GM23248 (cell line): ENCODE results near the gene B9D1. TPM values are rescaled to one million over a fixed set of nuclear protein-coding genes. Genes with fewer than 3 reads are reported as not detected.

Experiments
- DNase-seq: peaks from one replicate; pipeline ENCODE4 v3.0.0-alpha.2; 2015
- H2AFZ ChIP-seq: fragments of 200-600 bp; sonication (generic); 2 replicates; pipeline ENCODE4 v1.6.1; 2016; ENCODE audit warnings: antibody characterized with exemption
- H3F3A ChIP-seq: fragments of 200-600 bp; sonication (generic); 2 replicates; pipeline ENCODE4 v1.6.1; 2016; ENCODE audit warnings: mild to moderate bottlenecking, antibody characterized with exemption, mixed run types; ENCODE audit not compliant: insufficient read depth
- H3K27ac ChIP-seq: fragments of 200-600 bp; sonication (generic); 2 replicates; pipeline ENCODE4 v1.5.1; 2016; ENCODE audit warnings: mild to moderate bottlenecking
- H3K27me3 ChIP-seq: fragments of 200-600 bp; sonication (generic); replicated peaks from 2 replicates; pipeline ENCODE4 v1.6.1; 2016; ENCODE audit warnings: mild to moderate bottlenecking; ENCODE audit not compliant: insufficient read depth
- H3K36me3 ChIP-seq: fragments of 200-600 bp; sonication (generic); 2 replicates; pipeline ENCODE4 v1.6.1; 2016; ENCODE audit warnings: low read depth, mild to moderate bottlenecking
- H3K4me1 ChIP-seq: fragments of 200-600 bp; sonication (generic); 2 replicates; pipeline ENCODE4 v1.6.1; 2016; ENCODE audit warnings: mild to moderate bottlenecking; ENCODE audit not compliant: insufficient read depth
- H3K4me2 ChIP-seq: fragments of 200-600 bp; sonication (generic); one replicate; pipeline ENCODE4 v1.6.1; 2016; ENCODE audit warnings: mild to moderate bottlenecking; ENCODE audit not compliant: unreplicated experiment
- H3K4me3 ChIP-seq: fragments of 200-600 bp; sonication (generic); 2 replicates; pipeline ENCODE4 v1.5.1; 2016; ENCODE audit warnings: mild to moderate bottlenecking
- H3K79me2 ChIP-seq: fragments of 200-600 bp; sonication (generic); 2 replicates; pipeline ENCODE4 v1.6.1; 2016; ENCODE audit warnings: mild to moderate bottlenecking; ENCODE audit not compliant: insufficient read depth
- H3K9ac ChIP-seq: fragments of 200-600 bp; sonication (generic); 2 replicates; pipeline ENCODE4 v1.6.1; 2016; ENCODE audit warnings: mild to moderate bottlenecking
- H3K9me2 ChIP-seq: fragments of 200-600 bp; sonication (generic); 2 replicates; pipeline ENCODE4 v1.6.1; 2016; ENCODE audit warnings: mixed run types, mild to moderate bottlenecking, moderate library complexity; ENCODE audit not compliant: insufficient read depth
- H3K9me3 ChIP-seq: fragments of 200-600 bp; sonication (generic); one replicate; pipeline ENCODE4 v1.6.1; 2017; ENCODE audit warnings: low read depth
- H4K20me1 ChIP-seq: fragments of 200-600 bp; sonication (generic); 2 replicates; pipeline ENCODE4 v1.6.0; 2016; ENCODE audit not compliant: insufficient read depth
- EZH2 ChIP-seq: fragments of 200-600 bp; sonication (generic); IDR thresholded peaks from 2 replicates; pipeline ENCODE4 v1.6.1; 2018; ENCODE audit warnings: antibody characterized with exemption, mild to moderate bottlenecking; ENCODE audit not compliant: insufficient read depth, poor library complexity, severe bottlenecking
- EZH2phosphoT487 ChIP-seq: fragments of 200-600 bp; sonication (generic); IDR thresholded peaks from 2 replicates; pipeline ENCODE4 v1.6.1; 2018; ENCODE audit warnings: antibody characterized with exemption, moderate library complexity, mild to moderate bottlenecking, low read depth; ENCODE audit not compliant: insufficient read depth
- WGBS, 2 experiments: methylation state at CpG; one replicate each; pipeline ENCODE4 v1.1.6; 2015 to 2017; ENCODE audit warnings: low lambda C conversion rate in 2 of 2, low coverage in 1 of 2; ENCODE audit errors: missing lambda C conversion rate in 2 of 2; 5-methylcytosine and 5-hydroxymethylcytosine counted together
- in situ Hi-C: fragments of 300-500 bp; cut with MboI; formaldehyde crosslinking; loops from 2 replicates; pipeline ENCODE4 v1.15.0; 2020
- polyA plus RNA-seq: library from polyadenylated mRNA; unstranded; fragments of >200 nt; fragmentation: Nextera tagmentation; extraction: Ambion mirVana; gene quantifications from 2 replicates; pipeline ENCODE4 v1.2.1, GENCODE V29; 2016
- total RNA-seq: library from RNA; depleted of rRNA; stranded (reverse); fragments of >200 nt; shearing (Covaris generic); gene quantifications from 2 replicates; pipeline ENCODE4 v1.2.3, GENCODE V29; 2014

B9D1 gene
- total and polyA plus RNA-seq, 2 experiments from 2014 or later, result 15.5 to 24.4 TPM

GRCh38 chr17:19311016-19311415 is 51.5 kb downstream of the B9D1 start:
- Histone ChIP-seq H3K27me3 (no peaks in the 10 kb centered on the region), H3K4me2 (no peak overlapping the region), H3F3A (no peaks in the 10 kb centered on the region; the same call in 1 of the 2 replicates), H2AFZ (no peak overlapping the region), H3K4me3 (no peak overlapping the region), H3K9me3 (no peaks in the 10 kb centered on the region), H3K9ac (no peak overlapping the region), H3K9me2 (no peaks in the 10 kb centered on the region), H3K27ac (no peak overlapping the region), H3K79me2 (peaks cover 24% of the 10 kb centered on the region), H3K4me1 (peaks cover 8% of the 10 kb centered on the region), H4K20me1 (no peaks in the 10 kb centered on the region), H3K36me3 (peaks cover 10% of the 10 kb centered on the region; the same call in 1 of the 2 replicates)
- in situ Hi-C loops, result no loop called here
- no peak for DNase-seq
- WGBS, 2 experiments, result 99% methylated on average over 5 of the region's 5 CpGs
- no peak for TF ChIP-seq EZH2

DNA sequence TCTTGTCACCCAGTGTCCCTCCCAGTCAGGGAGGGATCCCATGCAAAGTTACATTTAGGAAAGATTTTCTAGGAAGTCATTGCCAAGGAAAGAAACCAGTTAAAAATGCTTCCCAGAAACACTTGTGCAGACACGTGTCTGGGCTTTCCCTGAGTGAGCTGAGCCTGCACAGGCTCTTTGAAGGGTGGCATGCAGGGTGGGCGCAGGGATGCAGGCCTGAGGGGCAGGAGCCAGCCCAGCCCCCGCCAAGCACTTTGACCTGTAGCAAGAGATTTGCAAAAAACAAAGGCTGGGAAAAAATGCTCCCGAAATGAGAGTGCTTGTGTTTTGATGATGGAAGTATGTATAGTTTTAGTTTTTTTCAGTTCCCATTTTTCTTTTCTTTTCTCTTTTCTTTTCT is 52.4 kb downstream of the B9D1 start:
- Histone ChIP-seq H3K27ac (no peak overlapping the region), H4K20me1 (no peaks in the 10 kb centered on the region), H3K4me3 (no peak overlapping the region), H3F3A (no peaks in the 10 kb centered on the region; the same call in 1 of the 2 replicates), H3K36me3 (peaks cover 6% of the 10 kb centered on the region; the same call in 1 of the 2 replicates), H3K4me1 (peaks cover 8% of the 10 kb centered on the region), H3K9ac (no peak overlapping the region), H3K27me3 (no peaks in the 10 kb centered on the region), H2AFZ (no peak overlapping the region), H3K79me2 (peaks cover 32% of the 10 kb centered on the region), H3K9me2 (no peaks in the 10 kb centered on the region), H3K4me2 (no peak overlapping the region), H3K9me3 (no peaks in the 10 kb centered on the region)
- no peak for TF ChIP-seq EZH2phosphoT487
- TF ChIP-seq EZH2, result no peak
- in situ Hi-C loops, result no loop called here
- 73 to 85% methylated on average over 4 of the region's 4 CpGs for WGBS, 2 experiments
- no peak for DNase-seq

- peaks cover 32% of the 10 kb centered on the region for H3K79me2 ChIP-seq
- peaks cover 6% of the 10 kb centered on the region; the same call in 1 of the 2 replicates for H3K36me3 ChIP-seq
- H3K9me2 ChIP-seq, result no peaks in the 10 kb centered on the region
- H3K9ac ChIP-seq, result no peak overlapping the region
- no peaks in the 10 kb centered on the region; the same call in 1 of the 2 replicates for H3F3A ChIP-seq
- no peaks in the 10 kb centered on the region for H4K20me1 ChIP-seq
- no peak overlapping the region for H2AFZ ChIP-seq
- H3K4me1 ChIP-seq, result peaks cover 8% of the 10 kb centered on the region
- H3K4me3 ChIP-seq, result no peak overlapping the region
- 95 to 99% methylated on average over 5 of the region's 5 CpGs for WGBS, 2 experiments
- TF ChIP-seq EZH2 (no peak), EZH2phosphoT487 (no peak)
- no peak overlapping the region for H3K4me2 ChIP-seq
- DNase-seq, result no peak
- H3K27ac ChIP-seq, result no peak overlapping the region
- H3K9me3 ChIP-seq, result no peaks in the 10 kb centered on the region
- in situ Hi-C loops, result no loop called here
- no peaks in the 10 kb centered on the region for H3K27me3 ChIP-seq
Measured at GRCh38 chr17:19309701-19310100, 52.8 kb downstream of the B9D1 start.

DNA sequence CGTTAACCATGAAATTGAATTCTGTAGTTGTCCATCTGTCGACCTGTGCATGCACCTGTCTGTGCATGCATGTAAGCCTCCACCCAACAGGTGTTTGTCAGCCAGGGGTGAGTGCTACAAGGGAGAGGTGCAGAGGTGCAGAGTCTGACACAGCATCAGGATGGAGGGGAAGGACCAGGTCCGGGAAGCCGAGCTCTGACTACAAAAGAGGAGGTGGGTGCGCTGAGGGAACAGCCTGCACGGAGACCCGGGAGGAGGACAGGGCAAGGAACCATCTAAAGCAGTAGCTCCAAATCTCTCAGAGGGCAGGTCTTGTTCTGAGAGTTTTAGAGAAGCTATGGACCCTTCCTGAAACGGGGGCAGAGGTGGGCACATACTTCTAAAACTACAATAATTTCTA is 54.1 kb downstream of the B9D1 start:
- no peak overlapping the region for H3K9ac ChIP-seq
- no peaks in the 10 kb centered on the region for H3K9me2 ChIP-seq
- WGBS, 2 experiments, result 88 to 89% methylated on average over 8 of the region's 8 CpGs
- H3K4me2 ChIP-seq, result no peak overlapping the region
- no peaks in the 10 kb centered on the region for H3K9me3 ChIP-seq
- peaks cover 15% of the 10 kb centered on the region for H3K4me1 ChIP-seq
- no peaks in the 10 kb centered on the region for H4K20me1 ChIP-seq
- TF ChIP-seq EZH2 (no peak), EZH2phosphoT487 (no peak)
- H3K79me2 ChIP-seq, result peaks cover 43% of the 10 kb centered on the region
- peaks cover 6% of the 10 kb centered on the region; the same call in 1 of the 2 replicates for H3K36me3 ChIP-seq
- no peak for DNase-seq
- in situ Hi-C loops, result no loop called here
- no peaks in the 10 kb centered on the region; the same call in 1 of the 2 replicates for H3F3A ChIP-seq
- no peak overlapping the region for H3K27ac ChIP-seq
- no peaks in the 10 kb centered on the region for H3K27me3 ChIP-seq
- no peak overlapping the region for H2AFZ ChIP-seq
- H3K4me3 ChIP-seq, result no peak overlapping the region

- TF ChIP-seq EZH2 (no peak), EZH2phosphoT487 (no peak)
- no peaks in the 10 kb centered on the region; the same call in 1 of the 2 replicates for H3F3A ChIP-seq
- no peak for DNase-seq
- H3K4me2 ChIP-seq, result no peak overlapping the region
- in situ Hi-C loops, result no loop called here
- peaks cover 6% of the 10 kb centered on the region; the same call in 1 of the 2 replicates for H3K36me3 ChIP-seq
- no peaks in the 10 kb centered on the region for H3K9me3 ChIP-seq
- H3K27me3 ChIP-seq, result no peaks in the 10 kb centered on the region
- no peaks in the 10 kb centered on the region for H4K20me1 ChIP-seq
- no peak overlapping the region for H2AFZ ChIP-seq
- WGBS, 2 experiments, result 94 to 96% methylated on average over 10 of the region's 10 CpGs
- no peak overlapping the region for H3K27ac ChIP-seq
- H3K9me2 ChIP-seq, result no peaks in the 10 kb centered on the region
- peaks cover 51% of the 10 kb centered on the region for H3K79me2 ChIP-seq
- peaks cover 15% of the 10 kb centered on the region for H3K4me1 ChIP-seq
- H3K9ac ChIP-seq, result no peak overlapping the region
- no peak overlapping the region for H3K4me3 ChIP-seq
Measured at GRCh38 chr17:19307521-19307920, 55.0 kb downstream of the B9D1 start.
